Retinal pigment epithelial cell (primary cell): Measurements from ENCODE around the gene CCDC33.

ENCODE experiments used
- DNase-seq: peaks from one replicate; pipeline ENCODE4 v3.0.0-alpha.2; 2010; ENCODE audit warnings: low read depth
- H3K4me3 ChIP-seq: 2 replicates; pipeline ENCODE4 v1.5.1; 2011; ENCODE audit warnings: mild to moderate bottlenecking, low read length, control low read depth, moderate library complexity
- TF ChIP-seq, protein P1 (sequence below): conservative IDR thresholded peaks from 2 replicates; pipeline ENCODE4 v1.5.1; 2011; ENCODE audit warnings: low read depth, low read length, control low read depth, inconsistent platforms

The CCDC33 gene

DNA sequence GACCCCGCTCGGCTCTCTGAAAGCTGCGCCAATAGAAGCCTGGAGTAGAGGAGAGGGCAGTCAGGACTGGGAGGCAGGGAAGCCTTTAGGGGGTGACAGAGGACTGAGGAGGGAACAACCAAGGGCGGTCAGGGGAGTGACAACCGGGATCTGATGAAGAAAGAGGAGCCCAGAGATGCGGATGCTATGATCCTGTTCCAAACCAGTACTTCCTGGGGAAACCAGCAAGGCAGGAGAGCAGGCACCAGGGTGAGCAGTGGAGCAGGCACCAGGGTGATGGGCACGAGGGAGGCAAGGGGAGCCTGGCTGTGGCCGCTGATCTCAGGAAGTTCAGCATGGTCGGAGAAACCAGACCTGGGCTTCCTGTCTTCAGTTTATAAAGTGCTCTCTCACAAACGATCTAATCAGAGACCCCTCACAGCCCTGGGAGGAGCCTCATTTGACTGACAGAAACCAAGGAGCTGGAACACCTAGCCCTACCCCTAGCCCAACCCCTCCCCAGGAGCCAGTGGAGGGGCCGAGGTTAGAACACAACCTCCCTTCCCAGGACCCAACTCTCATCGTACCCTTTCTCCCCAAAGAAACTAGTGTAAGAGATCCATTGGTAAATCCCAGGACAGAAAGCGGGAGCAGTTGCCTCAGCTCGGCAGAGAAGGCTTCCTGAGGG lies 34.9 kb downstream of the CCDC33 start:
- no peak for DNase-seq
- TF ChIP-seq, protein P1, sequence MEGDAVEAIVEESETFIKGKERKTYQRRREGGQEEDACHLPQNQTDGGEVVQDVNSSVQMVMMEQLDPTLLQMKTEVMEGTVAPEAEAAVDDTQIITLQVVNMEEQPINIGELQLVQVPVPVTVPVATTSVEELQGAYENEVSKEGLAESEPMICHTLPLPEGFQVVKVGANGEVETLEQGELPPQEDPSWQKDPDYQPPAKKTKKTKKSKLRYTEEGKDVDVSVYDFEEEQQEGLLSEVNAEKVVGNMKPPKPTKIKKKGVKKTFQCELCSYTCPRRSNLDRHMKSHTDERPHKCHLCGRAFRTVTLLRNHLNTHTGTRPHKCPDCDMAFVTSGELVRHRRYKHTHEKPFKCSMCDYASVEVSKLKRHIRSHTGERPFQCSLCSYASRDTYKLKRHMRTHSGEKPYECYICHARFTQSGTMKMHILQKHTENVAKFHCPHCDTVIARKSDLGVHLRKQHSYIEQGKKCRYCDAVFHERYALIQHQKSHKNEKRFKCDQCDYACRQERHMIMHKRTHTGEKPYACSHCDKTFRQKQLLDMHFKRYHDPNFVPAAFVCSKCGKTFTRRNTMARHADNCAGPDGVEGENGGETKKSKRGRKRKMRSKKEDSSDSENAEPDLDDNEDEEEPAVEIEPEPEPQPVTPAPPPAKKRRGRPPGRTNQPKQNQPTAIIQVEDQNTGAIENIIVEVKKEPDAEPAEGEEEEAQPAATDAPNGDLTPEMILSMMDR, result no peak

DNA sequence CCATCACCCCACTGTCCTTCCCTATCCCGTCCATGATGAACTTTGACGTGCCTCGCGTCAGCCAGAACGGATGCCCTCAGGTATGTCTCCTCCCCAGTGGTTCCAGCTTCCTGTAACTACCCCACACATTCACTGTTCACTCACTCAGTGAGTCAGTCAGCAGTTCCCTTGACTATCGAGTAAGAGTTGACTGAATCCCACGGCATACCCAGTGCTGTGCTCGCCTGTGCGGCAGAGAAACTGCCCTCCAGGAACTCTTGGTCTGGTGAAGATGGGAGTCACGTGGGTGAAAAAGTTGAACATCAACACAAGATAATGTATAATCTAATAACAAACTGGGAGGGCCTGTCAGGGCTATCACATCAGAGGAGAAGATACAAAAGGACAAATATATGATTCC lies 36.7 kb downstream of the CCDC33 start:
- no peak for DNase-seq
- H3K4me3 ChIP-seq, result no peak overlapping the region
- TF ChIP-seq, protein P1, result no peak

More for the DNA sequence above, 34.9 kb downstream of the CCDC33 start:
- no peak overlapping the region for H3K4me3 ChIP-seq

DNA sequence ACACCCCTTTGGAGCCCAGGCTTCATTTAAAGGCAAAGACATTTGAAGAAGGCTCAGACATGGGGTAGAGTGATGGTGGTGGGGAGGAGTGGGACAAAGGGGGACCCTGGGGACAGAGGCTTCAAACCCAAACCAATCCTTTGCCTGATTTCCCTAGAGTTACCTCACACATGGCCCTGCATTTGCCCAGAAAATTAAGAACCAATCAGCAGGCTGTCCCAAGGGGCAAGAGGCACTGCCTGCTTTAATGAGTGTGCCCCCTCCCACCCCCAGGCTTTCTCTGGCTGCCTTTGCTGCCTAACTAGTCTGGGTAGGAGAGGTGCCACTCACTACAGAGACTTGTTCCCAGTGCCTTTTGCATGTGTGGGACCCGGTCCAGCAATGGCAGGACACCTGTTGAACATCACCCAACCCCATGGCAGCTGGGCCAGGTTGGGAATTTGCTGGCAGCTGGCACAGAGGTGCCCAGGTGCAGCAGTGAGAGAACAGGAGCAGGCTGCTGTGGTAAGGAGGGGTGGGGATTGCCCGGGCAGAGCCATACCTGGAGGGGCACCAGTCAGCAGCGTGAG lies 38.4 kb downstream of the CCDC33 start:
- H3K4me3 ChIP-seq, result no peak overlapping the region
- DNase-seq, result no peak
- TF ChIP-seq, protein P1, result no peak

DNA sequence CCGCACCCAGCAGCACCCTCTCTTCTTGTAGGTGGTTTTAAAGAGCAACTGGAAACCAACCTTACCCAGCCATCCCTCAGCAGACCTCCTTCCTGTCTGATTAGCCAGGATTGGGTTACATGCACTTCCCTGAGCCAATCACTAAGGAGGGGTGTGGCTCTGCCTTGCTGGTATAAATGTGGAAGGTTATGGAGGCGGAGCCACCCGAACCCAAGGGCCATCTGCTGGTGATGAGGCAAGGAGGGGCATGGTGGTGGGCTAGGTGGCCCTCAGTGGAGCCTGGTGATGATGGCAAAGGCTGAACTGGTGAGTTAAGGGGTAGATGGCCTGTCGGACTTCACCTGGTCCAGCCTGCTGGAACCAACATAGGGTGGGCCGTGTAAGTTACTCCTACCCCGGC lies 39.8 kb downstream of the CCDC33 start:
- H3K4me3 ChIP-seq, result no peak overlapping the region
- DNase-seq, result no peak
- TF ChIP-seq, protein P1, result no peak

DNA sequence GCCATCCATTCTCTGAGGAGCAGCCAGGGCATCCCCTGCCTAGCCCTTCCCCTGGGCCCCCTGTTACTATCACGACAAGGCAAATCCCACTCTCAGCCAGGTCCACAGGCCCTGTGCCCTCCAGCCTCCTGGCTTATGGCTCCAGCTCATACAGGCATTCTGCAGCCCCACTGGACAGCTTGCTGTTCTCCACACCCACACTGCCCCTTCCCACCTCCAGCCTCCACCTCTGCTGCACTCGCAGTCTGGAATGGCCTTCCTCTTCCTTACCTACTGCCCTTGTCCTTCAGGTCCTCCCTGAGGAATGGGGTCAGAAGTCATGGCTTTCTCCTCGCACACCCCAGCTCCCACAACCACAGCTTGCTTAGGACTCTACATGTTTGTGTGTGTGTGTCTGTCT lies 40.4 kb downstream of the CCDC33 start:
- no peak overlapping the region for H3K4me3 ChIP-seq
- TF ChIP-seq, protein P1, result no peak
- no peak for DNase-seq

DNA sequence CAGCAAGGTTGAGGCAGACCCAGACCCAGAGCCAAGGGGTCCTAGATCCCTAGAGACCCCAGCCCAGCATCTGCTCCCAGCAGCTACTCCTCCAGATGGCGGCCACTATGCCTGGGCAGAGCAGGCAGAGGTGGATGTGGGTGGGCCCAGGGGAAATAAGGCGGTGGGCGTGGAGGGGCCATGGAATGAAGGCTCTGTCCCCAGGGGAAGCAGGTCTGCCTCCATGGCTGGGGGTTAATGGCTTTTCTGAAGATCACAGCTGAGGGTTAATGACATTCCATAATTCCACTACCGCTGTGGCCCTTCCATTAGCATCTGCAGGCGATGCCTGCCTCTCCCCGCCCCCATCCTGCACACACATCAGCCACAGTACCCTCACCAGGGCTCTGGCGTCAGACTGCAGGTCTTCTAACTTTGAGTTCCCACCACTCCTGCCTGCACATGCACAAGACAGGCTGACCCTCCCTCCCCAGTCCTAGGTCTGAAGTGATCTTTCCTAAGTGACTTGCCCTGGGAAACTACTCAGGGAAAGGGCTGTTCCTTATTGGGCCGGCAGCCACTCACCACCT lies 41.2 kb downstream of the CCDC33 start:
- DNase-seq, result no peak
- no peak overlapping the region for H3K4me3 ChIP-seq
- TF ChIP-seq, protein P1, result no peak

DNA sequence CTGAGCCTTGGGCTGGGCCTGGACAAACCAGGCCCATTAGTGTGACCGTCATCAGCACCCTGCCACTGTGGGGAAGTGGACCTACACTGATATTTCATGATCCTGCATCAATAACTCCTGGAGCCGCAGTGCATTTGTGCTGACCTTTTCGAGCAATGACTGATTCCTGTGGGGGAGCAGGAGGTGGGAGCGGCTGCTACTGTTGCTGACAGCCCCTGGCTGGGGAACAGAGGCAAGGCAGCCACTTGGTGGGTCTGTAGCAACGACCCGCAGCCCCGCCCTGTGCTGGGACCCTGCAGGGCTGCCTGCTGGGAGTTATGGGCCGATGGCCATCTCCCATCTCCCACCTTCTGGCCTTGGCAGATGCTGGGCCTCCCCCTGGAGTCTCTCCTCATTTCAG lies 42.1 kb downstream of the CCDC33 start:
- TF ChIP-seq, protein P1, result no peak
- H3K4me3 ChIP-seq, result no peak overlapping the region
- no peak for DNase-seq
